K562 (cell line): ENCODE measurements around the gene HGFAC. TPM values are rescaled to one million over a fixed set of nuclear protein-coding genes. Genes with fewer than 3 reads are reported as not detected.
"Not testable (repeated sequence)": the region's sequence is repeated elsewhere in the genome, so short reads cannot be mapped to it uniquely, and the experiment has no call there.

Source experiments
- ATAC-seq: fragments of 200-7000 bp; cut with Tn5 transposase; 3 replicates; pipeline ENCODE4 v1.9.1; 2020; ENCODE audit warnings: moderate library complexity
- BruUV-seq: library from RNA; stranded (reverse); fragments of 400-500 nt; replicated peaks from 2 replicates; lab custom pipeline; 2021; lab: Mats Ljungman, UMichigan
- CTCF ChIA-PET: fragments of 300-600 bp; formaldehyde crosslinking; extraction: SDS; loops from one replicate; lab custom pipeline; 2021; ENCODE audit warnings: low intra/inter-chr PET ratio; lab: Yijun Ruan, JAX
- POLR2A ChIA-PET: fragments of 300-600, 350-650 bp; sonication (Branson Sonifier 250); formaldehyde crosslinking; extraction: SDS; loops from one replicate; lab custom pipeline; 2021; ENCODE audit warnings: antibody characterized with exemption, inconsistent platforms; lab: Yijun Ruan, JAX
- DNase-seq, 4 experiments: peaks; one replicate each; pipeline versions ENCODE4 v3.0.0 to v3.0.0-alpha.2; 2011 to 2018; ENCODE audit warnings: low spot score in 3 of 4, mixed read lengths in 3 of 4; ENCODE audit errors: extremely low read depth in 1 of 4
- FAIRE-seq: peaks from 2 replicates; lab custom pipeline; 2011; peaks lifted over from hg19 to GRCh38; lab: Jason Lieb, UNC
- H2AFZ ChIP-seq: 2 replicates; pipeline ENCODE4 v1.6.0; 2011; ENCODE audit warnings: low read depth, low read length, control low read depth, inconsistent platforms
- H3K27ac ChIP-seq: fragments of 200-600 bp; 3 replicates; pipeline ENCODE4 v1.8.0; 2011; ENCODE audit warnings: low read depth, mild to moderate bottlenecking, control low read depth, inconsistent platforms, low read length, moderate library complexity, mixed read lengths; ENCODE audit errors: extremely low read depth
- H3K27me3 ChIP-seq, 2 experiments: fragments of 300-600 bp in 1 of 2; 2 replicates in 1 of 2; 3 replicates in 1 of 2; pipeline versions ENCODE4 v1.6.0 to v1.8.0; 2011; ENCODE audit warnings: inconsistent platforms in 2 of 2, low read length in 2 of 2, mild to moderate bottlenecking in 1 of 2, mixed read lengths in 1 of 2, moderate library complexity in 1 of 2; ENCODE audit not compliant: control insufficient read depth in 2 of 2, insufficient read depth in 2 of 2
- H3K36me3 ChIP-seq: fragments of 300-600 bp; 3 replicates; pipeline ENCODE4 v1.8.0; 2011; ENCODE audit warnings: mild to moderate bottlenecking, low read length, inconsistent platforms; ENCODE audit not compliant: control insufficient read depth, insufficient read depth
- H3K4me1 ChIP-seq, 2 experiments: fragments of 200-600 bp in 1 of 2; replicated peaks in 1 of 2; 2 replicates in 1 of 2; 3 replicates in 1 of 2; pipeline versions ENCODE4 v1.5.1 to v1.8.0; 2011; ENCODE audit warnings: inconsistent platforms in 2 of 2, low read length in 2 of 2, mild to moderate bottlenecking in 1 of 2, mixed read lengths in 1 of 2, moderate library complexity in 1 of 2; ENCODE audit not compliant: control insufficient read depth in 2 of 2, insufficient read depth in 2 of 2
- H3K4me2 ChIP-seq: 2 replicates; pipeline ENCODE4 v1.6.1; 2011; ENCODE audit warnings: low read length, control low read depth, inconsistent platforms, mixed read lengths; ENCODE audit not compliant: insufficient read depth
- H3K4me3 ChIP-seq: fragments of 200-600 bp; sonication (generic), shearing (Covaris generic); 2 replicates; pipeline ENCODE4 v1.5.1; 2016; ENCODE audit warnings: control low read depth, inconsistent platforms
- H3K79me2 ChIP-seq: fragments of 200-600 bp; 3 replicates; pipeline ENCODE4 v1.8.0; 2011; ENCODE audit warnings: low read length, inconsistent platforms; ENCODE audit not compliant: control insufficient read depth, insufficient read depth
- H3K9ac ChIP-seq, 2 experiments: 2 replicates each; pipeline versions ENCODE4 v1.6.0 to v1.6.1; 2011; ENCODE audit warnings: low read depth in 2 of 2, low read length in 2 of 2, control low read depth in 1 of 2, inconsistent platforms in 1 of 2, mild to moderate bottlenecking in 1 of 2, mixed read lengths in 1 of 2; ENCODE audit not compliant: insufficient read depth in 1 of 2
- H3K9me1 ChIP-seq: one replicate; pipeline ENCODE4 v1.6.0; 2011; ENCODE audit warnings: inconsistent platforms, mild to moderate bottlenecking, low read length, moderate library complexity; ENCODE audit not compliant: control insufficient read depth, insufficient read depth
- H3K9me3 ChIP-seq: replicated peaks from 2 replicates; pipeline ENCODE4 v1.5.1; 2011; ENCODE audit warnings: low read depth, low read length, inconsistent platforms; ENCODE audit not compliant: control insufficient read depth, insufficient read depth
- H4K20me1 ChIP-seq: replicated peaks from 2 replicates; pipeline ENCODE4 v1.6.1; 2011; ENCODE audit warnings: low read length, inconsistent platforms, mixed read lengths; ENCODE audit not compliant: control insufficient read depth, insufficient read depth
- ARNT ChIP-seq, 2 experiments: fragments of 450-650 bp; IDR thresholded peaks; 2 replicates each; pipeline ENCODE4 v1.6.1; 2016; ENCODE audit warnings: mild to moderate bottlenecking in 1 of 2
- CTBP1 ChIP-seq: fragments of 450-650 bp; IDR thresholded peaks from 2 replicates; pipeline ENCODE4 v1.6.1; 2016; ENCODE audit warnings: borderline replicate concordance
- EGR1 ChIP-seq: fragments of 450-650 bp; conservative IDR thresholded peaks from 2 replicates; pipeline ENCODE4 v1.6.1; 2017; ENCODE audit warnings: mild to moderate bottlenecking
- EWSR1 ChIP-seq: fragments of 450-650 bp; IDR thresholded peaks from 2 replicates; pipeline ENCODE4 v1.6.1; 2018; ENCODE audit warnings: borderline replicate concordance, mild to moderate bottlenecking, low read depth, moderate library complexity; ENCODE audit not compliant: partially characterized antibody
- GTF2B ChIP-seq: IDR thresholded peaks from 2 replicates; pipeline ENCODE4 v1.6.1; 2011; ENCODE audit not compliant: insufficient read length; ENCODE audit errors: extremely low read depth
- IFI16 ChIP-seq: fragments of 250-450 bp; sonication (Bioruptor Pico); IDR thresholded peaks from 2 replicates; pipeline ENCODE4 v2.1.2; 2022; ENCODE audit warnings: mild to moderate bottlenecking, inconsistent platforms
- MITF ChIP-seq: IDR thresholded peaks from 2 replicates; pipeline ENCODE4 v1.6.1; 2014; ENCODE audit warnings: antibody characterized with exemption
- ZBTB49 ChIP-seq: sonication (generic); formaldehyde crosslinking; IDR thresholded peaks from 2 replicates; pipeline ENCODE4 v1.8.0; 2022; ENCODE audit warnings: missing genetic modification reagents, mild to moderate bottlenecking, borderline replicate concordance
- ZFP36 ChIP-seq: fragments of 150-350 bp; IDR thresholded peaks from 2 replicates; pipeline ENCODE4 v1.6.1; 2018; ENCODE audit warnings: low read length, low read depth; ENCODE audit not compliant: partially characterized antibody
- ZKSCAN3 ChIP-seq: fragments of 250-450 bp; sonication (Bioruptor Pico); IDR thresholded peaks from 2 replicates; pipeline ENCODE4 v1.4.0; 2020
- ZNF274 ChIP-seq: IDR thresholded peaks from 2 replicates; pipeline ENCODE4 v1.6.1; 2011; ENCODE audit warnings: low read depth, mild to moderate bottlenecking, low read length, moderate library complexity, borderline replicate concordance
- WGBS: fragments of 100-300 bp; shearing (Covaris generic); methylation state at CpG from one replicate; pipeline ENCODE4 v1.1.6; 2016; ENCODE audit warnings: low coverage, mixed read lengths; ENCODE audit not compliant: insufficient coverage; ENCODE audit errors: missing lambda C conversion rate; 5-methylcytosine and 5-hydroxymethylcytosine counted together
- in situ Hi-C: fragments of 300-500 bp; cut with MboI; formaldehyde crosslinking; loops from 4 replicates; pipeline ENCODE4 v1.15.0; 2018; ENCODE audit warnings: inconsistent platforms, mixed read lengths
- intact Hi-C: fragments of 100-400 bp; cut with micrococcal nuclease; formaldehyde crosslinking; loops from 2 replicates; pipeline ENCODE4 v1.14.2; 2022
- polyA plus RNA-seq, 8 experiments: library from polyadenylated mRNA; depleted of rRNA in 4 of 8; stranded (reverse) in 5 of 8; unstranded in 3 of 8; fragments of >200 nt; fragmentation: Nextera tagmentation in 2 of 8; fragmentation: Illumina TruSeq in 1 of 8; extraction: Ambion mirVana in 2 of 8; extraction: Trizol in 1 of 8; gene quantifications; 2 replicates each; pipeline versions ENCODE4 v1.2.1 to v1.2.3, GENCODE V29; 2011 to 2014; ENCODE audit warnings: inconsistent platforms in 1 of 8, missing spikeins in 1 of 8
- total RNA-seq, 7 experiments: library from RNA; depleted of rRNA in 6 of 7; stranded (reverse); fragments of >200 nt in 6 of 7; fragmentation: Illumina TruSeq in 2 of 7; extraction: Trizol in 2 of 7; gene quantifications; 2 replicates each; pipeline versions ENCODE4 v1.2.1 to v1.2.3, GENCODE V29; 2011 to 2021; ENCODE audit warnings: low replicate concordance in 1 of 7

HGFAC gene
- total and polyA plus RNA-seq, 9 of the 15 experiments (the other 6 are each of a cell fraction or from before 2014, with no cell fraction given), result 0.13 TPM; not detected in 8

- TF ChIP-seq GTF2B (no peak), ZNF274 (no peak), MITF (no peak), ARNT (IDR thresholded peaks at IDR 0.05) (no peak), EWSR1 (no peak), ZBTB49 (CRISPR knock-in tag) (no peak), ZKSCAN3 (CRISPR knock-in tag) (no peak), ZFP36 (no peak), IFI16 (CRISPR knock-in tag) (no peak), EGR1 (no peak), CTBP1 (peak; percentile 47; the same call in 1 of the 2 replicates)
Measured at GRCh38 chr4:3452376-3452775, 10.6 kb downstream of the HGFAC start (continued).

DNA sequence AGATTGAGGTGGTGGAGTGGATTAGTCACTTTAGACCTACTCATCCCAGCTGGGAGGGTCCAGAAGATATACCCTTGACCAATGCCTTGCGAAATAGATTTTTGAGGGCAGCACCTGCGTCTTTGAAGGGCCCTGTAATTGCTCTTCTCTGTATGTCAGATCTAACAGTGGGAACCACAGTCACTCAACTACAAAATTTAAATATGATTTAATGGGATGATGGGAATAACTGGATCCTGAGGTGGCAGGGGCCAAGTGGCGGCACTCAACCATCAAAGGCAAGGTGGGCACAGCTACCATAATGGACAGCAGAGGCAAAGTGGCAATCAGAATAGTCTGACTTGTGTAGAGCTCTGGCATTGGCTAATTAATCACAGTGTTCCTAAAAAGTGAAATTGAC, 13.8 kb downstream of the HGFAC start:
- in situ Hi-C loops, H3K9me1 ChIP-seq, H3K4me1 ChIP-seq, CTCF ChIA-PET, H4K20me1 ChIP-seq, H3K9ac ChIP-seq, H3K36me3 ChIP-seq, H3K27ac ChIP-seq, intact Hi-C loops, DNase-seq, FAIRE-seq, ATAC-seq, H2AFZ ChIP-seq, H3K4me2 ChIP-seq, H3K79me2 ChIP-seq, H3K9me3 ChIP-seq, BruUV-seq, H3K4me3 ChIP-seq: not testable (repeated sequence)
- 0% methylated on average over 3 of the region's 3 CpGs for WGBS
- POLR2A ChIA-PET, result interaction anchor here (0.7 kb wide), 1 partner anchor 9 kb away, joined by 3 read pairs; no protein-coding TSS in a partner anchor
- peaks cover 4 to 17% of the 10 kb centered on the region in 2 experiments; a peak in 3 of 5 replicates for H3K27me3 ChIP-seq
